ENCODE measurements around the gene RSRC1.
"Not testable (repeated sequence)": the region's sequence is repeated elsewhere in the genome, so short reads cannot be mapped to it uniquely, and the experiment has no call there.

Gene RSRC1

DNA sequence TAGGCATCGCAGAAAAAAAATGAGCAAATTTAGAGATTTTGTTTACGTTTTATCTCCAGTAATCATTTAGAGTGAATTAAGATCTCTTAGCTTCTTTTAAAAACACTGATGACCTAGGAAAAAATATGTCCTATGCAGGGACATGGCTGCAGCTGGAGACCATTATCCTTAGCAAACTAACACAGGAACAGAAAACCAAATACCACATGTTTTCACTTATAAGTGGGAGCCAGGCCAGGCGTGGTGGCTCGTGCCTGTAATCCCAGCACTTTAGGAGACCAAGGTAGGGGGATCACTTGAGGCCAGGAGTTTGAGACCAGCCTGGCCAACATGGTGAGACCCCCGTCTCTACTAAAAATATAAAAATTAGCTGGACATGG is 298.6 kb downstream of the RSRC1 start:
- not testable (repeated sequence) for DNase-seq

DNA sequence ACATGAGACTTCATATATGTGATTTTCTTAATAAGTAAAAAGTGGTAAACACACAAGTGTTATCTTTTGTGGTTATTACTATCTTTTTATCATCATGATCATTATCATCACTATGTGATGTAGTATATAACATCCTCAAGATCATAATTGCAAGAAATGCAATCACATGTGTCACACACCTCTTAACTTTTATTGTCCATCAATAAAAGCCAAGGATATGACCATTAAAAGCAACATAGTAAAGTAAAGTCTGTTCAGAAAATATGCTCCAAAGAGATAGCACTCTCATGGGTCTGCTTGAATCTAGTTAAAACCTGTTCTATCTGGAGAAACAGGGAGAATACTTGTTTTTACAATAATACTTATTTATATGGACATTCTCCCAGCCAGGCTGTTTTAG is 308.1 kb downstream of the RSRC1 start:
- no peak for DNase-seq

GRCh38 chr3:158419820-158420653 is 310.1 kb downstream of the RSRC1 start:
- no peak for DNase-seq

DNA sequence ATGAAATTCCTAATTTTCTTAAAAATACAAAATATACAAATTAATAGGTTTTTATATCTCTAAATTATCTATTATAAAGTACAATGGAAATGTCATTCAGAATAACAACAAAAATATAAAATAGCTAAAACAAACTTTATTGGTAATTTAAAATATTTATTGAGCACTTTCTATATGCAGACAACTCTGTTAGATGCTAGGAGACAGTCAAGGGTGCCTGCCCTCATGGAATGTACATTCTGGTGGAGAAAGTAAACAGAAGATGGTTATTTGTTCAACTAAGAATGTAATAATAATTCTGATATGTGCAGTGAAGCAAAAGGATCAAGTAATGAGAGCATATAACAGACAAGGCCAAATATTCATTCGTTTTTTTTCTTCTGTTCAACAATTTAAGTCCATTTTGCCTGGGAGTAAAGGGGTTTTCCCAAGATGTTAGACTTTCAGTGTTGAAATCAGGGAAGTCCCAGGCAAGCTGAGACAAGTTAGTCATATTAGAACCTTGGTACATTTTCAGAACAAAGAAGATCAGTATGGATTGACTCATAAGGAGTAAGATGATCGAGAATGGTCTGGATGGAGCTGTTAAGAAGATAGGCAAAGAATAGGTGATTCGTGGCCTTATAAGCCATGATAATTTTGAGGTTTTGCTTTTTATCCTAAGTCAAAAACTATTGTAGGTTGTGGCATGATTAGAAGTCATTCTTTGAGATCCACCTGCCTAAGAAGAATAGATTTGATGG is 310.9 kb downstream of the RSRC1 start:
- DNase-seq, result no peak

DNA sequence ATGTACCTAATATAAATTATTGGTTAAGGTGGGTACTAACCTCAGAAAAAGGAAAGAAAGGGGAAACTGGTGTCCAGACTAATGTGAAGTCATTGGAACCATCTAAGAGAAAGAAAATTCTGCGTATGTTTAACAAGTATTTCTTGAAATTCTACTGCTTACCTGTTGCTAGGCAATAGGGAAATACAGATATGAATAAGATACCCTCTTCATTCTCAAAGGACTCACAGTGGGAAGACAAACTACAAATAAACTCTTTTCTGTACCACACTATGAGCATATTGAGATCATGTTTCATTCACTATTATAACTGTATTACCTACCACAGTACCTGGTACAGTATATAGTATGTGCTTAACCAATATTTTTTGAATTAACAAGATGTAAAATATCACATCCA is 320.6 kb downstream of the RSRC1 start:
- no peak for DNase-seq

GRCh38 chr3:158430968-158431367 is 321.1 kb downstream of the RSRC1 start:
- DNase-seq, result no peak

DNA sequence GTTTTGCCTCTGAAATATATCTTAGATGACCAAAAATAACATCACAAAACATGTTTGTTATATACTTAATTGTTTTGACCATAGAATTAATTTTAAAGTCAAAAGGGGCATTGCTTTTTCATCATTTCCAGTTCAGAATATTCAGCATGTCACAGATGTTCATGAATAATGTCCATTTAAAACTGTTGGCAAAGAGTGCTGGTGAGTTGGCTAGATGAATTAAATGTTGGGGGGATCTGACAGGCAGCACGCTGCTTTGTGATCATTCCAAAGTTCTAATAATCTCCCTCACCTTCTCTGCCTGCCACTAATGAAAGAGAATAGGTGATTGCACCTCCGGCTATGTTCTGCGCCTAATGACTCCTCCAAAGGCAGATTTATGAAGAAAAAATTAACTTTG is 321.9 kb downstream of the RSRC1 start:
- DNase-seq, result no peak

DNA sequence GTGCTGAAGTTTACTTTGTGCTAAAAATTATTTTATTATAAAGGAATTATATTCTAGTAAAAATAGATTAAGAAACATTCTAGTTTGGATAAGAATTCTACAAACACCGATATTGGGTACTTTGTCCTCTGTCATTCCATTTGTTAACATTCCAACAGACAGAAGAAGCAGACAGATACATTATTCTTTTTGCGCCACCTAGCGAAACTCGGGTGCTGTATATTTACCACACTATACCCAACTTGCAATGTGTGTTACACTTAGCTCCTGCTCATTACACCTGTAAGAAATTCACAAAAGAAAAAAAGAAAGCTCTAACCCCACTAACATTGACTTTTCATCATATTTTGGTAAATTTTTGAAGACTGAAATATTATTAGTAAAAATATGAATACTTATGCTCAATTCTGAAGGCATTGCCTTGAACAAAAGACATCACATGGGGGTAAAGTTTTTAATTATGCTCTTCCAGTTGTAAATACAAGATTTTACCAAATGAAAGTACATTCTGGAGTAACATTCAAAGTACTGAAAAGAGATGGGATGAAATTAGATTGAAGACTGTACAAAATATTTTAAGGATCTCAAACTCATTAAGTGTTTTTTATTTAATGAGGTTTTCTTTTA is 324.6 kb downstream of the RSRC1 start:
- DNase-seq, result peak; percentile 49

DNA sequence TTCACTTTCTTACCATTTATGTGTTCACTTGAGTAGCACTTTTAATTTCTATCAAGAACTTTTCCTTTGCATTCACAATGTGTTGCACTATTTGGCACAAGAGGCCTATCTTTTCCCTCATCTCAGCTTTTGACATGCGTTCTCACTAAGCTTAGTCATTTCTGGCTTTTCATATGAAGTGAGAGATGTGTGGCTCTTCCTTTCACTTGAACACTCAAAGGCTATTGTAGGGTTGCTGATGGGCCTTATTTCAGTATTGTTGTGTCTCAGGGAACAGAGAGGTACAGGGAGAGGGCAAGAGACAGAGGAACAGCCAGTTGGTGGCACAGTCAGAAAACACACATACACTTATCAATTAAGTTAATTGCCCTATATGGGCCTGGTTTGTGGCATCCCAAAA is 333.7 kb downstream of the RSRC1 start:
- DNase-seq, result no peak

DNA sequence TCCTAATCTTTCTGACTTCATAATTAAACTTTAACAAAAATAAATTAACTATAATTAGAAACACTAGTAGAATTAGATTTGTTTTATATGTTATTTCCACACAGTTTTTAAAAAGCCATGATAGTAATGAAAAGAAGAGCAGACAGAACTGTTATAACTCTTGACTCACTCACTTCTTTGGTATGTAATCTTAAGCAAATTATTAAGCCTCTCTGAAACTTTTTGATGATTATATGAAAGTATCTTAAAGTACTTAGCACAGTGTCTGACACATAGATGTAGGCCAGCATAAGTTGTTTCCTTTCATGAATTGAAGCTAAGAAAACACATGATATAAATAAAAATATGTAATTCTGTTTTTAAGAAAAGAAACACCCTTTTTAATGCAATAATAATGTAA is 337.5 kb downstream of the RSRC1 start:
- no peak for DNase-seq

- no peak for DNase-seq
These were observed 341.6 kb downstream of the RSRC1 start for GRCh38 chr3:158451405-158452055.

- no peak for DNase-seq
These were observed 342.4 kb downstream of the RSRC1 start for GRCh38 chr3:158452334-158452733.

DNA sequence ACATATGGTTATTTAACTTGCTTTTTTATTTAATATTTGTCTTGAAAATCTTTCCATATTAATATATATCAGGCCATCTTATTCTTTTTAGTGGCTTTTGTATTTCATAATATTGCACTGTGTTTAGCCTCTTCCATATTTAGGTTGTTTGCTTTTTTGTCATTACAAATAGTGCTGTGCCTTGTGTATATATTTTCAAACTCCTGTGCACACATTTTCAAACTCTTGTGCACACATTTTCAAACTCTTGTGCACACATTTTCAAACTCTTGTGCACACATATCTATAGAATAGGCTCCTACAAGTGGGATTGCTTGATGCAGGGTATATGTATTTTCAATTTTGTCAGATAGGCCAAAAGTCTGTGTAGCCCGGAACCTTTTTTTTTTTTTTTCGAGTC is 343.1 kb downstream of the RSRC1 start:
- DNase-seq, result no peak

- no peak for DNase-seq
These were observed 344.0 kb downstream of the RSRC1 start for GRCh38 chr3:158453865-158454264.

DNA sequence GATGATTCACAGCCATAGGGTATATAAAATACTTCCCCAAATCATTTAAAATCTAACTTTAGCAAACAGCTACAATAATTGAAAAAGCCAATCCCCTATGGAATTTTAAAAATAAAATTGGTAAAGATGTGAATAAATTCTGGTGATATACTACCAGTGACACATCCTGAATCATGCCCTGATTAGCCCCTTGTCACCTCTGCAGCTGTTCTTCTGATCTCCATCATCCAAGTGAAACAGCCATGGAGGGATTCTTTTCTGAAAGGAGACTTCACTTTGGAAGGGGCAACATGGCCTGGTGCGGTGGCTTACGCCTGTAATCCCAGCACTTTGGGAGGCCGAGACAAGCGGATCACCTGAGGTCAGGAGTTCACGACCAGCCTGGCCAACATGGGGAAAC is 345.5 kb downstream of the RSRC1 start:
- no peak for DNase-seq

DNA sequence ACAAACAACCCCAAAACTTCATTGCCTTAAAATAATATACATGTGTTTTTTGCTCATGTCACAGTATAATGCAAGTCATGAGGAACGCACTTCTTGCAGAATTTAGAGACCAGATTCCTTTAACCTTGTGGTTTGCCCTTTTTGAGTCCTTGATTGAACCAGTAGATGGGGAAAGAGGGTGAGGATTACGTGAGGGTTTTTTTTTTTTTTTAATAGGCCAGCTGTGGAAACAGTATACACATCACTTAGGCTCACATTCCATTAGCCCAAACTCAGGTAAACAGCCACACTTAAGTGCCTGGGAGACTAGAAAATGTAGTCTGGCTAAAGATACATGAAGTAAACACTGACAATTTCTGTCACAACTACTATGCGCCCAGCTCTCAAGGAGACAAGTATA is 346.2 kb downstream of the RSRC1 start:
- DNase-seq, result no peak

DNA sequence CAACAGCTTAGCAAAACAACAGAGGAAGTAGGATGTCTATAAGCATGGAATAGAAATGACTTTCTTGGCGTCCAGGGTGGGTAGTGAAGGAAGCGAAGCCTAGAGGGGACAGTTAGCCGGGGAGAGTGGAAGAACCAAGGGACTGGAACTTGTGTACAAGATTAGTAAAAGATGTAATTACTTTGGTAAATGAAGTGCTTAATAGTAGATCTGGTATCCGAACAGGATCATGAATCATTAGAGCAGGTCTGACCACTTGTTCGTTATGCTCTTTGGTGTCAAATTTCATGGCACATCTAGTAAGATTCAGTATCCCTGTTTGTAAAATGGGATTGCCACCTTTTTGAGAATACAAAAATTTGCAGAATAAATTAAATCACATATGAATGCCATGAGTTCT is 348.6 kb downstream of the RSRC1 start:
- no peak for DNase-seq

- no peak for DNase-seq
These were observed 351.0 kb downstream of the RSRC1 start for GRCh38 chr3:158460926-158461325.

DNA sequence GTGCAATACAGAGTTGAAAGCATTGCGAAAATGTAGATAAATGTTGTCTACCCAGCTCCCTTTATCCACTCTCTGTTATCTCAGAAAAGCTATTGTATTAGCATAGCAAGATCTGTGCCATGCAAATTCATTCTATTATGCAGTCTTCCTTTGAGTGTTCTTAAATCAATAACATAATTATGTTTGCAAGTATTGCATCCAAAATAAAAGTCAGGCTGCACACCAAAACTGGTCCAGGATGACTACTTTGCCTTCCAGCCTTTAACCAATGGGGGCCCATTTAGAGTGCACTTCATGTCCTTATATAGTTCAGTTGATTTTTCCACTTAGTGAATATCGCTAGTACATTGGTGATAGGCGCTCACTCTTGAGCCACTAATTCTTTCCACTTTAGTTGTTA is 353.7 kb downstream of the RSRC1 start:
- peak; percentile 21 for DNase-seq

GRCh38 chr3:158465074-158465473 is 355.2 kb downstream of the RSRC1 start:
- no peak for DNase-seq

DNA sequence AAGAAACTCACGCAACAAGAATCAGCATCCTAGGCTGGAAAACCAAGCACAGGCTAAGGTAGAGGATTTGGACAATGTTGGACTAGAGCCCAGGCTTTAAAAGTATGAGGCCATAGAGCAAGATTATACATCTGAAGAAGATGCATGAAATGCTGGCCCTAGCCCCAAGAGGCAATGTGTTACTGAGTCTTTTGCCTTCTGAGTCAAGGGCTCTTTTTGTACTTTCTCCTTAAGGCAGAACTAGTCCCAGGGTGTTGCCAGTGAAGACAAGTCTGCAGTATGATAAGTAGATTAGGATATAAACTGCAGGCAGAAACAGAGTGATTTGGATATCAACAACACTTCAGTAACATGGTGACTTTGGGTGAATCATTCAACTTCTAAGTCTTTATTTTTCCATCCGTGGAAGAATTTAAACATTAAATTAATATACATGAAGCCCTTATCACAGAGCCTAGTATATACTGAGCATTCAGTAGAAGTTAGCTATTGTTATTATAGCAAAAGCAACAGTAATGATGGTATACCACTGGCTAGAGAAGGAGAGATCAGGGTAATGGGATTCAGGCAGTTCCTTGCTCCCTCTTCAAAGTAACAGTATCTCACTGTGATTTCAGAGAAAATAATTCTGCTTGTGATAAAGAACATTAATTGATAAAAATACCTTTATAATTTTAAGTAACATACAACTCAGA is 361.2 kb downstream of the RSRC1 start:
- DNase-seq, result no peak

- no peak for DNase-seq
These were observed 361.9 kb downstream of the RSRC1 start for GRCh38 chr3:158471639-158472294.

Measured in COR-L47 (cell line).